Measurements from ENCODE around the gene PDF. TPM values are rescaled to one million over a fixed set of nuclear protein-coding genes. Genes with fewer than 3 reads are reported as not detected.

PDF gene, protein sequence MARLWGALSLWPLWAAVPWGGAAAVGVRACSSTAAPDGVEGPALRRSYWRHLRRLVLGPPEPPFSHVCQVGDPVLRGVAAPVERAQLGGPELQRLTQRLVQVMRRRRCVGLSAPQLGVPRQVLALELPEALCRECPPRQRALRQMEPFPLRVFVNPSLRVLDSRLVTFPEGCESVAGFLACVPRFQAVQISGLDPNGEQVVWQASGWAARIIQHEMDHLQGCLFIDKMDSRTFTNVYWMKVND
- total RNA-seq (9.2 and 9.6 TPM in 2 replicates), polyA plus RNA-seq (4.3 and 5.5 TPM in 2 replicates), polyA minus RNA-seq (13.6 and 15.9 TPM in 2 replicates)
- 6.1 TPM for total RNA-seq (2013)

DNA sequence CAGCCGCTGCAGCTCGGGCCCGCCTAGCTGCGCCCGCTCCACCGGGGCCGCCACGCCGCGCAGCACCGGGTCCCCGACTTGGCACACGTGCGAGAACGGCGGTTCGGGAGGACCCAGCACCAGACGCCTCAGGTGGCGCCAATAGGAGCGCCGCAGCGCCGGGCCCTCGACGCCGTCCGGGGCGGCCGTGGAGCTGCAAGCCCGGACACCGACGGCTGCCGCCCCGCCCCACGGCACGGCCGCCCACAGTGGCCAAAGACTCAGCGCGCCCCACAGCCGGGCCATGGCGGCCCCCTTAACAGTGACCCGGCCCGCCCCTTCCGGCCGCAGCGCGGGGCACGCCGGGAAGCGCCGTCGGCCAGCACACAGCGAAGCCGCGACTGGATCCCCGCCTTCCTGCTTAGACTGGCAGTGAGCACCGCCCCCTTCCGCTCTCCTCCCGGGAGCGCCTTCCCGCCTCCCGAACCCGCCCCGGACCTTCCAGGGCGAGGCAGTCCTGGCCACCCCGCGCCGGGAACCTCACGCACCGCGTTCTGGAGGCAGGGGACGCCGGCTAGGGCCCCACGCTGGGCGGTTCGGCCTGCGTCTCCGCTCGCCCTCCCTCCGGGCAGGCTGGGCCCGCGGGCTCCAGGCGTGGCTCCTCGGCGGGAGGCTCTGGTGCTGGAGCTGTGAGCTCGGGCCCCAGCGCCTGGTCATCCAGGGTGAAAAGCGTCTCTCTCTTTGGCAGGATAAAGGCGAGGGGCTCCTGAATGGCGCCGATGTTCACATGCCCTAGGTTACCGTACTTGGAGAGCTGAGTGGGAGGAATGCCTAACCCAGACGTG, at the start of gene PDF:
PDF (minus strand) TSS at position 303 of the 824 bp plus-strand sequence; CDS start at position 285, 18 bp downstream.
- ATAC-seq (ENCODE audit: low read depth) (peak; percentile 97), DNase-seq (peak; percentile 86)
- H3K27ac ChIP-seq (ENCODE audit: low read length in 2 of 2), result peak within 1 kb of the TSS; percentile 41 to 88

More for the DNA sequence above, at the start of gene PDF:
- Histone ChIP-seq H3K4me2 (replicated peaks; ENCODE audit: low read depth, low read length, poor library complexity, severe bottlenecking) (peak within 1 kb of the TSS; percentile 83), H3K4me3 (ENCODE audit: control extremely low read depth in 1 of 5, extremely low read depth in 1 of 5, insufficient read depth in 1 of 5, low read depth in 2 of 5, low read length in 4 of 5) (peak within 1 kb of the TSS; percentile 38 to 88 (median 70)), H3K4me1 (ENCODE audit: control insufficient read depth in 2 of 2, insufficient read depth in 2 of 2, low read length in 2 of 2) (peaks cover 15 to 32% of the 10 kb centered on the region in 2 donors), H3K9me3 (ENCODE audit: control extremely low read depth in 1 of 3, control insufficient read depth in 2 of 3, insufficient read depth in 1 of 3, low read length in 2 of 3) (no peaks in the 10 kb centered on the region), H3K79me2 (ENCODE audit: control insufficient read depth, insufficient read depth, low read length) (peaks cover 75% of the 10 kb centered on the region), H3K27me3 (replicated peaks in 1 of 4; ENCODE audit: control extremely low read depth in 1 of 4, control insufficient read depth in 3 of 4, insufficient read depth in 4 of 4, low read length in 3 of 4) (no peaks in the 10 kb centered on the region), H2AFZ (ENCODE audit: insufficient read depth, low read depth, low read length, poor library complexity, severe bottlenecking) (peak within 1 kb of the TSS; percentile 98), H4K20me1 (ENCODE audit: control insufficient read depth, insufficient read depth, low read length, poor library complexity, severe bottlenecking) (peaks cover 24% of the 10 kb centered on the region), H3K9ac (ENCODE audit: low read length) (peak within 1 kb of the TSS; percentile 78), H3K36me3 (replicated peaks in 1 of 2; ENCODE audit: control extremely low read depth in 1 of 2, control insufficient read depth in 1 of 2, extremely low read depth in 1 of 2, insufficient read depth in 2 of 2, low read length in 1 of 2) (peaks cover 1 to 53% of the 10 kb centered on the region in 2 experiments)
- 1% methylated on average over 90 of the region's 93 CpGs for WGBS (ENCODE audit: insufficient coverage)
- peak within 1 kb of the TSS; percentile 86 for H3K4me3 Mint-ChIP-seq
- TF ChIP-seq, protein P1, sequence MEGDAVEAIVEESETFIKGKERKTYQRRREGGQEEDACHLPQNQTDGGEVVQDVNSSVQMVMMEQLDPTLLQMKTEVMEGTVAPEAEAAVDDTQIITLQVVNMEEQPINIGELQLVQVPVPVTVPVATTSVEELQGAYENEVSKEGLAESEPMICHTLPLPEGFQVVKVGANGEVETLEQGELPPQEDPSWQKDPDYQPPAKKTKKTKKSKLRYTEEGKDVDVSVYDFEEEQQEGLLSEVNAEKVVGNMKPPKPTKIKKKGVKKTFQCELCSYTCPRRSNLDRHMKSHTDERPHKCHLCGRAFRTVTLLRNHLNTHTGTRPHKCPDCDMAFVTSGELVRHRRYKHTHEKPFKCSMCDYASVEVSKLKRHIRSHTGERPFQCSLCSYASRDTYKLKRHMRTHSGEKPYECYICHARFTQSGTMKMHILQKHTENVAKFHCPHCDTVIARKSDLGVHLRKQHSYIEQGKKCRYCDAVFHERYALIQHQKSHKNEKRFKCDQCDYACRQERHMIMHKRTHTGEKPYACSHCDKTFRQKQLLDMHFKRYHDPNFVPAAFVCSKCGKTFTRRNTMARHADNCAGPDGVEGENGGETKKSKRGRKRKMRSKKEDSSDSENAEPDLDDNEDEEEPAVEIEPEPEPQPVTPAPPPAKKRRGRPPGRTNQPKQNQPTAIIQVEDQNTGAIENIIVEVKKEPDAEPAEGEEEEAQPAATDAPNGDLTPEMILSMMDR (IDR thresholded peaks at IDR 0.05), result no peak
- no peak for TF ChIP-seq EZH2 (IDR thresholded peaks at IDR 0.05; ENCODE audit: borderline replicate concordance, insufficient read depth, low read depth, low read length, poor library complexity, severe bottlenecking)
- ChIA-PET CTCF (interaction anchor here (0.7 to 1.7 kb wide), 7 partner anchors 9 to 810 kb away, joined by 3 to 7 read pairs (median 4); partner anchors contain the start of genes COG8, NIP7, SNTB2 and VPS4A), POLR2A (interaction anchor here (0.7 to 2.5 kb wide), 2 partner anchors 9 to 1045 kb away, joined by 7 to 11 read pairs; partner anchors contain the start of genes COG8 and NIP7)
- peaks cover 44% of the 10 kb centered on the region for H3K4me1 Mint-ChIP-seq
- intact Hi-C loops (cut with micrococcal nuclease), result loop anchor here (1.0 to 2.0 kb wide), 5 partner anchors 9 to 234 kb away; partner anchors contain the start of genes COG8, CYB5B, NFAT5 and NIP7
- H3K27me3 Mint-ChIP-seq, result no peaks in the 10 kb centered on the region
- no peaks in the 10 kb centered on the region for H3K9me3 Mint-ChIP-seq (ENCODE audit: insufficient read depth)
- H3K27ac Mint-ChIP-seq, result peak within 1 kb of the TSS; percentile 80

Measured in B cell (primary cell).